Hepatocyte (in vitro differentiated cells): Measurements from ENCODE around the gene HOXC9. TPM values are rescaled to one million over a fixed set of nuclear protein-coding genes. Genes with fewer than 3 reads are reported as not detected.

Experiments
- DNase-seq: peaks from one replicate; pipeline ENCODE4 v3.0.0-alpha.2; 2016; ENCODE audit warnings: low spot score
- H2AFZ ChIP-seq: fragments of 200-600 bp; sonication (generic); 2 replicates; pipeline ENCODE4 v1.6.0; 2016; ENCODE audit warnings: antibody characterized with exemption, mild to moderate bottlenecking
- H3K27ac ChIP-seq: fragments of 200-600 bp; sonication (generic); 2 replicates; pipeline ENCODE4 v1.5.1; 2016; ENCODE audit warnings: mild to moderate bottlenecking
- H3K27me3 ChIP-seq: fragments of 200-600 bp; sonication (generic); 2 replicates; pipeline ENCODE4 v1.6.1; 2016
- H3K36me3 ChIP-seq: fragments of 200-600 bp; sonication (generic); replicated peaks from 2 replicates; pipeline ENCODE4 v1.5.1; 2016; ENCODE audit warnings: low read depth; ENCODE audit not compliant: insufficient read depth
- H3K4me1 ChIP-seq: fragments of 200-600 bp; sonication (generic); 2 replicates; pipeline ENCODE4 v1.5.1; 2016; ENCODE audit warnings: mild to moderate bottlenecking, moderate library complexity; ENCODE audit not compliant: insufficient read depth
- H3K4me2 ChIP-seq: fragments of 200-600 bp; sonication (generic); 2 replicates; pipeline ENCODE4 v1.6.0; 2016
- H3K4me3 ChIP-seq: fragments of 200-600 bp; sonication (generic); 2 replicates; pipeline ENCODE4 v1.5.1; 2016; ENCODE audit warnings: mild to moderate bottlenecking
- H3K79me2 ChIP-seq: fragments of 200-600 bp; sonication (generic); 2 replicates; pipeline ENCODE4 v1.6.0; 2017; ENCODE audit warnings: mild to moderate bottlenecking
- H3K9me2 ChIP-seq: fragments of 200-600 bp; sonication (generic); replicated peaks from 2 replicates; pipeline ENCODE4 v1.6.0; 2017; ENCODE audit warnings: mild to moderate bottlenecking; ENCODE audit not compliant: insufficient read depth
- H3K9me3 ChIP-seq: fragments of 200-600 bp; sonication (generic); 2 replicates; pipeline ENCODE4 v1.5.1; 2016; ENCODE audit warnings: low read depth, mild to moderate bottlenecking
- H4K20me1 ChIP-seq: fragments of 200-600 bp; sonication (generic); 2 replicates; pipeline ENCODE4 v1.6.0; 2016; ENCODE audit warnings: mild to moderate bottlenecking; ENCODE audit not compliant: insufficient read depth, poor library complexity, severe bottlenecking
- CTCF ChIP-seq: fragments of 200-600 bp; sonication (generic); IDR thresholded peaks from 2 replicates; pipeline ENCODE4 v1.5.1; 2016; ENCODE audit warnings: antibody characterized with exemption, mild to moderate bottlenecking; ENCODE audit not compliant: poor library complexity
- EZH2 ChIP-seq: fragments of 200-600 bp; sonication (generic); IDR thresholded peaks from 2 replicates; pipeline ENCODE4 v1.6.1; 2016; ENCODE audit warnings: antibody characterized with exemption, mild to moderate bottlenecking, borderline replicate concordance
- EZH2phosphoT487 ChIP-seq: fragments of 200-600 bp; sonication (generic); IDR thresholded peaks from one replicate; pipeline ENCODE4 v1.6.1; 2018; ENCODE audit warnings: antibody characterized with exemption, mild to moderate bottlenecking, low read depth, moderate library complexity; ENCODE audit not compliant: unreplicated experiment, severe bottlenecking
- WGBS: methylation state at CpG from one replicate; pipeline ENCODE4 v1.1.6; 2016; ENCODE audit warnings: low lambda C conversion rate; ENCODE audit errors: missing lambda C conversion rate; 5-methylcytosine and 5-hydroxymethylcytosine counted together
- polyA plus RNA-seq: library from polyadenylated mRNA; unstranded; fragments of >200 nt; fragmentation: Nextera tagmentation; extraction: Ambion mirVana; gene quantifications from 2 replicates; pipeline ENCODE4 v1.2.1, GENCODE V29; 2016
- total RNA-seq: library from RNA; depleted of rRNA; stranded (reverse); fragments of >200 nt; gene quantifications from 2 replicates; pipeline ENCODE4 v1.2.3, GENCODE V29; 2014

Gene HOXC9
- total and polyA plus RNA-seq, 2 experiments from 2014 or later, result 0.10 to 4.1 TPM

GRCh38 chr12:54029529-54030441 lies 29.8 kb downstream of the HOXC9 start:
- peak overlapping the region; percentile 84 for H3K27ac ChIP-seq
- H3K4me2 ChIP-seq, result peak overlapping the region; percentile 68
- H3K79me2 ChIP-seq, result peaks cover 21% of the 10 kb centered on the region
- 19% methylated on average over 44 of the region's 53 CpGs for WGBS
- DNase-seq, result no peak
- no peak for TF ChIP-seq CTCF
- peak; percentile 21 for TF ChIP-seq EZH2
- peak; percentile 75 for TF ChIP-seq EZH2phosphoT487
- H3K9me2 ChIP-seq, result no peaks in the 10 kb centered on the region
- no peaks in the 10 kb centered on the region for H3K9me3 ChIP-seq
- peaks cover 80% of the 10 kb centered on the region for H3K27me3 ChIP-seq
- H3K36me3 ChIP-seq, result no peaks in the 10 kb centered on the region
- H3K4me3 ChIP-seq, result no peak overlapping the region
- H3K4me1 ChIP-seq, result peaks cover 58% of the 10 kb centered on the region
- H4K20me1 ChIP-seq, result no peaks in the 10 kb centered on the region
- no peak overlapping the region for H2AFZ ChIP-seq

GRCh38 chr12:54030442-54030801 lies 30.5 kb downstream of the HOXC9 start:
- Histone ChIP-seq H3K27ac (peak overlapping the region; percentile 84), H3K27me3 (peaks cover 80% of the 10 kb centered on the region), H2AFZ (peak overlapping the region; percentile 38), H3K9me2 (no peaks in the 10 kb centered on the region), H3K9me3 (no peaks in the 10 kb centered on the region), H3K4me1 (peaks cover 58% of the 10 kb centered on the region), H4K20me1 (no peaks in the 10 kb centered on the region), H3K4me2 (peak overlapping the region; percentile 68), H3K79me2 (peaks cover 18% of the 10 kb centered on the region), H3K36me3 (no peaks in the 10 kb centered on the region), H3K4me3 (no peak overlapping the region)
- no peak for DNase-seq
- WGBS, result 36% methylated on average over 7 of the region's 7 CpGs
- TF ChIP-seq CTCF, result no peak
- TF ChIP-seq EZH2phosphoT487, result peak; percentile 61

GRCh38 chr12:54030889-54031471 lies 31.0 kb downstream of the HOXC9 start:
- Histone ChIP-seq H3K4me2 (peak overlapping the region; percentile 68), H3K27me3 (peaks cover 80% of the 10 kb centered on the region), H2AFZ (peak overlapping the region; percentile 38), H3K4me3 (no peak overlapping the region), H4K20me1 (no peaks in the 10 kb centered on the region), H3K4me1 (peaks cover 53% of the 10 kb centered on the region), H3K9me2 (no peaks in the 10 kb centered on the region), H3K27ac (peak overlapping the region; percentile 84), H3K9me3 (no peaks in the 10 kb centered on the region), H3K79me2 (peaks cover 14% of the 10 kb centered on the region), H3K36me3 (no peaks in the 10 kb centered on the region)
- peak; percentile 74 for DNase-seq
- TF ChIP-seq CTCF, result no peak
- no peak for TF ChIP-seq EZH2phosphoT487
- peak; percentile 85 for TF ChIP-seq EZH2
- 13% methylated on average over 45 of the region's 46 CpGs for WGBS
